Activated naive CD4-positive, alpha-beta T cell treated with anti-CD3 and anti-CD28 coated beads, Interleukin-2, amount 50 U/mL, for 16 hours (primary cell): ENCODE measurements around the gene HRH1.
"Not testable (repeated sequence)": the region's sequence is repeated elsewhere in the genome, so short reads cannot be mapped to it uniquely, and the experiment has no call there.

Source experiments
- DNase-seq: peaks from one replicate; pipeline ENCODE4 v3.0.0-alpha.2; 2020

The HRH1 gene

DNA sequence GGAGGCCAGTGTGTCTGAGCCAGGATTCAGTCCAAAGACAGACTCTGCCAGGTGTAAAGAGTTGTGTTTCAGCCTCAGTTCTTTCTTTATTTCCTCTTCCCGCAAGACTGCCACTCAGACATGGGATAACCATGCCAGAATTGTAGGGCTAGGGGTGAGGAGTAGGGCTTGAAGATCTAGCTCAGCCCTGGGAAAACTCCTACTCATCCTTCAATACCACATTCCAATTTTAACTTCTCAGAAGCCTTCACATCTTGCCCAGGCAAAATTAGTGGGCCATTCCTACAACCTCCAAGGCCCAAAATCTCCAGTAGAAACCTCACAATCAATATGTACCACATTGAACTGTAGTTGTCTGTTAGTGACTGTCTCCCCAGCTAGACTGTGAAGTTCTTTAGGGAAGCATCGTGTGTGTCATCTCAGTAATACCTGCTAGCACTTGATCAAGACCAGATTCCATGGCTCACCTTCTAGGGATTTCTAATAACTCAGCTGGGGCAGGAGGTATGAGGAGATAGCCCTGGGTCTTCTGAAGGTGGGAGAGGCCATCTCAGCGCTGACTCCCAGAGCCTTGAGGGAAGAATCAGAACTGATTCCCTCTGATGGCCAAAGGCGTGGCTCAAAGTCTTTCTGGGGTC is 19.7 kb downstream of the HRH1 start:
- no peak for DNase-seq

- DNase-seq = no peak
Observed at GRCh38 chr3:11178421-11178820, 24.1 kb downstream of the HRH1 start.

GRCh38 chr3:11184328-11184969 is 30.2 kb downstream of the HRH1 start:
- not testable (repeated sequence) for DNase-seq

DNA sequence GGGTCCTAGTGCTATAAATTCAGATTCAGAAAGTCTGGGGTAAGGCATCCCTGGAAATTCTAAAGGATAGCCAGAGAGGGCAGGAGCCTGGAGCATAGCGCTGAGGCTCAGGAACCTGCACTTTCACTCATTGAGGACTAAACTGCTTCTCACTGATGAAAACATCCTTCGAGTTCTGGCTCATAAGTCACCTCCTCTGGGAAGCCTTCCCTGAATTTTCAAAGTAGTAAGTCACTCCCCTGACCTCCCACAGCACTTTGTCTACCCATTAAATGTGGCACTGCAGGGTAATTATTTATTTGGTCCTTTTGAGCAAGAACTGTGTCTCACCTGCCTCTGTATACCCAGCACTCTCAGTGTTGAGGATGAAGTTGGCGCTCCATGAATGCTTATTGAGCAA is 30.9 kb downstream of the HRH1 start:
- DNase-seq = no peak

- no peak for DNase-seq
Observed at GRCh38 chr3:11185564-11186317, 31.4 kb downstream of the HRH1 start.

DNA sequence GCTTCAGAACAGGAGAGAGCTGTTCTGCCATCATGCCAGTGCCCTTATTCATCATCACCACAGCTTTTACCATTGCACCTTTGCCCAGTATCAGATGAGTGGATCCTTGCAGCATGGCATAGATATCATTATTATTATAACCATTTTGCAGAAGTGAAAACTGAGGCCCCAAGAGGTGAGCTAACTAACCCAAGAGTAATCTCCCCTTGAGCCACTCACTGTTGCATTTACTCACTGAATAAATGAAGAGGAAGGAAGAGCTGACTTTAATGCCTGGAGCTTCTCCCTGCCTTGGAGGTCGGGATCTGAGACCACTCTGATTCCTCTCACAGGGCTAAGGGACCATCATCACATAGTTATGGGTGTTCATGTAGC is 32.0 kb downstream of the HRH1 start:
- DNase-seq = no peak

- DNase-seq = no peak
Observed at GRCh38 chr3:11186771-11187191, 32.5 kb downstream of the HRH1 start.

GRCh38 chr3:11187681-11188080 is 33.4 kb downstream of the HRH1 start:
- DNase-seq = no peak

GRCh38 chr3:11188231-11188630 is 33.9 kb downstream of the HRH1 start:
- DNase-seq = no peak

GRCh38 chr3:11195201-11195600 is 40.9 kb downstream of the HRH1 start:
- DNase-seq = no peak

GRCh38 chr3:11195721-11196332 is 41.5 kb downstream of the HRH1 start:
- DNase-seq = no peak

DNA sequence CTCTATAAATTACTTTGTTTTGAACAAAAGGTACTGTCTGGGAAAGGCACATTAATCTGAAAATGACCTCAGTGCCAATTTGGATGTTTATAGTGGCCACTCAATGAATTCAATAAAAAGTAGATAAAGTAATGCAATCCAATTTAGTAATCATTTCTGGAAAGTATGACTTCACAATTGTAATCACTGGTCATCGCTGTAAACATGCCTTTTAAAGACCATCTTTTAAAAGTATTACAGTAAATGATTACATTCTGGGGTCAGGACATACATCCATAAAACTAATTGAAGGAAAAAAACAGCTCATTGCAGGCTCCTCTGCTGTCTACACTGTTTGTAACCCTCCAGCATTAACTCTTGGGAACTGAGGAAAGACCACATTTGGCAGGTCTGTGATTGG is 43.2 kb downstream of the HRH1 start:
- DNase-seq = no peak

- DNase-seq = no peak
Observed at GRCh38 chr3:11198070-11198469, 43.8 kb downstream of the HRH1 start.

GRCh38 chr3:11198495-11198894 is 44.2 kb downstream of the HRH1 start:
- DNase-seq = no peak

DNA sequence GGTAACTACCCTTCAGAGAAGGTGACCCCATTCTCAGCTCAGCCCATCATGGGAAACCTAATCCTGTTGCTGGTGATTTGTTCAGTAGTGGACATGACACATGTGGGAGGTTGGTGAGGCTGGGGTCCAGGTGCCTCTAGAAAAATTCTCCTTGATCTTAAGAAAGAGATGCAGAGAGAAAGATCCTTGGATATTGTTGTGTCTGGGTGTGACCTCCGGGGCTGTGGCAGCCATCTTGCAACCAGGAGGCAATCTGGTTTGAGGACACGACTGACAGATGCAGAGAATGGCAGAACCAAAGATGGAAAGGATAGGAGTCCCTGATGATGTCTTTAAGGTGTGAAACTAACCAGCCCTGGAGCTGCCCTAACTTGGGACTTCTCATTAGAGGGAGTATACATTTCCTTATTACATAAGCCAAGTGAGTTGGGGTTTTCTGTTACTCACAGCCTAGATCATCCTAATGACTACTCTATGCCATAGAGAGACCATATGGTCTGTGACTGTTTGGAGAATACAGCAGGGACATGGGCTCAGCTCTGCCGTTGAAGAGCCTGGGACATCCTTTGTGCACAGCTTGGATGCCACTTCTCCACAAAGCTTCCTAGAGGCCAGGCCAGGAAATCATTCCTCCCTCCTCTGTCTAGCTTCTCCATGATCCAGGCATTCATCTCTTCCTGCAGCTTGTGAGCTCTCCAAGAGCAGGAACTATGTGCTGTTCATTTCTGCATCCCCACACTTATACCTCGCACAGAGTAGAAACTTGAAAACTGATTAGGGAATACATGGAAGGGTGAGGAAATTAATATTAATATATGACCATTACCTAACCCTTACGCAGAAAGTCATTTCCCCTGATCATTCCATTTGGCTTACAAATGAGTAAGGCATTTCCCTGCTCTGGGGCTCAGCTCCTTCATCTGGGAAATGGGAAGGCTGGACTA is 45.9 kb downstream of the HRH1 start:
- no peak for DNase-seq

DNA sequence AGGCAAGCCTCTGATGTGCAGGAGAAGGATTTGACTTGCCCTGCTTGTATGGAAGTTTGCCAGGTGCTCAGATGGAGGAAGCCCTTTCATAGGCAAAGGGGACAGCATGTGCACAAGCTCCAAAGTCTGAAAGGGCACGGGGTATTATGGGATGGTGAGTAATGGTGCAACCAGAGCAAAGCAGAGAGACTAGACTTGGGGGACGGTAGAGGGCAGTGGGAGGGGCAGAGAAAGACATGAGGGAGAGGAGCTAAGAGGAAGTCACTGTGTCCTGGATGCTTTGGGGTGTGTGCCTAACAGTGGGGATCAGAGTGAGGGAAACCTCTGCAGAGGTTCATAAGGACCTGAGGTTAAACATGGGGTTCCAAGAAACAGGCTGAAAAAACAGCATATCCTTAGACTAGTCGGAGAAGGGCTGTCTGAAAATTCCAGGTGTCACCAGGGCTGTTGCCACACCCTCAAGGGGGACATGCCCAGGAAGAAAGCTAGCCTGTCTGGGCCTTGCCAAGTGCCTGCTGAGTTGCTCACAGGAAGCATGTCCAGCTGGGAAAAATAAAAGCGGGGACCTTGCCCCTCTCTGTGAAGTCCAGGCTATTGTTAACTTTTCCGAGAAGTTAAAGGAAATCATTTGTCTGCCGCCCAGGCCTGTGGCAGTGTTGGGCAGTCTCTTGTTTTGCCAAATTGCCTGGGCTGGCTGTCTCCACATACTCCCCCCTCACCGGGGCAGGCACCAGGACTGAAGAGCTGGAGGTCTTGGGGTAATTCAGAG is 47.1 kb downstream of the HRH1 start:
- no peak for DNase-seq

GRCh38 chr3:11203961-11204360 is 49.7 kb downstream of the HRH1 start:
- DNase-seq = no peak

DNA sequence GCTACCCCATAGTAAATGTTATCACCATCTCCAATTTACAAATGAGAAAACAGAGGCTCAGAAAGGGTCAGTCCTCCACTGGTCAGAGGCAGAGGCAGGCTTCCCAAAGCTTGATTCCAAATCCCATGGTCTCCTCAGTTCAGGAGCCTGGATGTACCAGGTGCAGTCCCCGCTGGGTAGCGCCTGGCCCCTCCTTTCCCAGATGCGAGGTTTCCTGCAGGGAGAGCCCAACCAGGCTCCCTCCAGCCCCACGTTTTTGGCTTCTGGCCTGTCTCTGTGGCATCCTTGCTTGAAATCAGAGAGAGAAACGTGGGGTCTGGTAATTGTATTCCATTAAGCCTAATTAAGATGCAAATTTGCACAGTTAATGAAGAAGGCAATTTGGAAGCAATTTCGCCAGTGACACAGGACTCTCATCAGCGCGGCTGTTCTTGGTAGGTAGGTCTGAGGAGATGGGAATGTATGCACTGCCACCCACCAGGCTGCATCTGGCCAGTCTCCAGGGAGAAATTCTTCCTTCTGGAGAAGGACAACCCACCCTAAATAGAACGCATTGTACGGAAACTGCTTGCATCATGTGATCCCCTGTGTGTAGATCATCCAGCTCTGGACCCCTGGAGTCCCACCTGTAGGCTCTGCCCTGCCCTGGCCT is 50.5 kb downstream of the HRH1 start:
- DNase-seq = no peak

- not testable (repeated sequence) for DNase-seq
Observed at GRCh38 chr3:11205881-11206280, 51.6 kb downstream of the HRH1 start.

DNA sequence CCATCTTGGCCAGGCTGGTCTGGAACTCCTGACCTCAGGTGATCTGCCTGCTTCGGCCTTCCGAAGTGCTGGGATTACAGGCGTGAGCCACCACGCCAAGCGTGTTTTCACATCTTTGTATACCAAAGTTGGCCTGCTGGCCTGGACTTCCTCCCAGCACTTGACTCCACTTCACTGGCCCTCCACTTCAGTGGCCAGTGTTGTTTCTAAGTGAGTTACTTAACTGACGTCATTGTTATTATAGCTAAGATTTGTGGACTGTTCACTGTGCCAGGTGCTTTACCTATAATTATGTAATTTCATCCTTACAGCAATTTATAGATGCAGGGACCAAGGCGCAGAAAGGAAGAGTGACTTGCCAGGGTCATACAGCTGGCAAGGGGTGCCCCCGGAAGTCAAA is 52.0 kb downstream of the HRH1 start:
- DNase-seq = no peak

DNA sequence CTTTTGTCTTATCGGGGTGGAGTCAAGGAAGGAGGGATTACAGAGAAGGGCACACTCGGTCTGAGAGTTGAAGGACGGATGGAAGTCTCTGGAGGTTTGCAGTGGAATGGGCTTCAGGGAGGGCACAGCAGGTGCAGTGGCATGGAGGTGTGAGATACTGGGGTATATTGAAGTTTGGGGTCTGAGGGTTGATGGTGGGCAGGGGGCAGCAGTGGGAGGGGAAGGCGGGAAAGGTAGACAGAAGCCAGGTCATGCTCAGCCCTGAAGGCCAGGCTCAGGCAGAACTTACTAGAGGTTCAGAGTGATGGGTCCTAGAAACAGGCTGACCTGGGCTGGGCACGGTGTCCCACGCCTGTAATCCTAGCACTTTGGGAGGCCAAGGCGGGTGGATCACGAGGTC is 52.7 kb downstream of the HRH1 start:
- DNase-seq = no peak
